KMS-11 (cell line): ENCODE data around the gene PISD.

ENCODE experiments used
- H2AFZ ChIP-seq: fragments of 200-600 bp; sonication (generic); 2 replicates; pipeline ENCODE4 v1.6.1; 2016; ENCODE audit warnings: antibody characterized with exemption, mixed run types, low read depth
- H3K27ac ChIP-seq: fragments of 200-600 bp; sonication (generic); 2 replicates; pipeline ENCODE4 v1.6.1; 2016; ENCODE audit warnings: mild to moderate bottlenecking, mixed run types
- H3K27me3 ChIP-seq: fragments of 200-600 bp; sonication (generic); 2 replicates; pipeline ENCODE4 v1.6.1; 2017; ENCODE audit warnings: mild to moderate bottlenecking, low read depth, mixed run types, moderate library complexity; ENCODE audit not compliant: insufficient read depth
- H3K36me3 ChIP-seq: fragments of 200-600 bp; sonication (generic); 2 replicates; pipeline ENCODE4 v1.6.1; 2017; ENCODE audit warnings: mild to moderate bottlenecking, mixed run types; ENCODE audit not compliant: insufficient read depth
- H3K4me1 ChIP-seq: fragments of 200-600 bp; sonication (generic); 2 replicates; pipeline ENCODE4 v1.6.1; 2016; ENCODE audit warnings: mild to moderate bottlenecking, low read depth, mixed run types; ENCODE audit not compliant: poor library complexity, severe bottlenecking
- H3K4me2 ChIP-seq: fragments of 200-600 bp; sonication (generic); 2 replicates; pipeline ENCODE4 v1.7.0; 2016; ENCODE audit warnings: mild to moderate bottlenecking, mixed run types
- H3K4me3 ChIP-seq: fragments of 200-600 bp; sonication (generic); IDR thresholded peaks from 2 replicates; pipeline ENCODE4 v1.6.1; 2017; ENCODE audit warnings: low read depth, low read length, mixed read lengths; ENCODE audit not compliant: insufficient read depth
- H3K79me2 ChIP-seq: fragments of 200-600 bp; sonication (generic); 2 replicates; pipeline ENCODE4 v1.6.1; 2016; ENCODE audit warnings: low read depth, mixed run types; ENCODE audit not compliant: insufficient read depth
- H3K9ac ChIP-seq: fragments of 200-600 bp; sonication (generic); 2 replicates; pipeline ENCODE4 v1.6.1; 2016; ENCODE audit warnings: mild to moderate bottlenecking, mixed run types
- H4K20me1 ChIP-seq: fragments of 200-600 bp; sonication (generic); 2 replicates; pipeline ENCODE4 v1.6.1; 2016; ENCODE audit warnings: mild to moderate bottlenecking, mixed run types; ENCODE audit not compliant: insufficient read depth
- TF ChIP-seq, protein P1 (sequence below): fragments of 200-600 bp; sonication (generic); conservative IDR thresholded peaks from 2 replicates; pipeline ENCODE4 v1.6.1; 2017; ENCODE audit warnings: low read depth, mild to moderate bottlenecking, antibody characterized with exemption, low read length, moderate library complexity, mixed read lengths

Gene PISD

DNA sequence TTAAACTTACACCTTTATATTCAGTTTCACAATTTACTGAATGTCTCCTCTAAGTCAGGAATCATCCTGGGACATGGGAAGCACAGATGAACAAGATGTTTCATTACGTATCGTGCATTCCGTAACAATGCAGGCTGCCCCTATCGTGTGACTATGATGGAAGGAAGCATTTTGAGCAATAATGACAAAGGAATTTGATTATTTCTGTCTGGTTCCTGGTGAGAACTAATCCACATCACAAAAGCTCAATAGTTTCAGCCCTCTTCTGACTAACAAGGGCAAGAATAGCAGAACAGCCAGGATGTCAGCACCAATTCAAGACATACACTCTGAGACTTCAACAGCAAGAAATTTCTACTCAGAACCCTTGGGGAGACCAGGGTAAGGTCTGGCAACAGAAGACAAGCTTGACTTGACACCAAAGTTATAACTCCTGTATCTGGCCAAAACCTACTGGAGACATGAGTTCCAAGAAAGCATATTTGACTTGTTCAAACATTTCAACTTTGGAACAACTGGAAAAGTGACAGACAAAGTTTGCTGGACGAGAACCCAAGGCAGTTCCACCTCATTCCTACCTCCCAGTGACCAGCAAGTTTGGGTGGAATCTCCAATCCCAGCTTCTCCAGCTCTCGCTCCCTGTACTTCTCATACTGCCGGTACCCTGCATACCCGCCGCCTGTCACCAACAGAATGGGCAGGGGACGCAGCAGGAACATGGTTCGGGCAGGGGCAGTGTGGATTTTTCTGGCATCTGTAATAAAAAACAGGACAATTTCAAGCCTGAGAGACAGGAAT is 14.3 kb downstream of the PISD start:
- TF ChIP-seq, protein P1, sequence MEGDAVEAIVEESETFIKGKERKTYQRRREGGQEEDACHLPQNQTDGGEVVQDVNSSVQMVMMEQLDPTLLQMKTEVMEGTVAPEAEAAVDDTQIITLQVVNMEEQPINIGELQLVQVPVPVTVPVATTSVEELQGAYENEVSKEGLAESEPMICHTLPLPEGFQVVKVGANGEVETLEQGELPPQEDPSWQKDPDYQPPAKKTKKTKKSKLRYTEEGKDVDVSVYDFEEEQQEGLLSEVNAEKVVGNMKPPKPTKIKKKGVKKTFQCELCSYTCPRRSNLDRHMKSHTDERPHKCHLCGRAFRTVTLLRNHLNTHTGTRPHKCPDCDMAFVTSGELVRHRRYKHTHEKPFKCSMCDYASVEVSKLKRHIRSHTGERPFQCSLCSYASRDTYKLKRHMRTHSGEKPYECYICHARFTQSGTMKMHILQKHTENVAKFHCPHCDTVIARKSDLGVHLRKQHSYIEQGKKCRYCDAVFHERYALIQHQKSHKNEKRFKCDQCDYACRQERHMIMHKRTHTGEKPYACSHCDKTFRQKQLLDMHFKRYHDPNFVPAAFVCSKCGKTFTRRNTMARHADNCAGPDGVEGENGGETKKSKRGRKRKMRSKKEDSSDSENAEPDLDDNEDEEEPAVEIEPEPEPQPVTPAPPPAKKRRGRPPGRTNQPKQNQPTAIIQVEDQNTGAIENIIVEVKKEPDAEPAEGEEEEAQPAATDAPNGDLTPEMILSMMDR = no peak
- no peak overlapping the region for H2AFZ ChIP-seq
- H3K4me2 ChIP-seq = no peak overlapping the region
- no peaks in the 10 kb centered on the region; the same call in 1 of the 2 replicates for H3K36me3 ChIP-seq
- H4K20me1 ChIP-seq = no peaks in the 10 kb centered on the region
- H3K4me1 ChIP-seq = peaks cover 23% of the 10 kb centered on the region
- H3K9ac ChIP-seq = no peak overlapping the region
- no peaks in the 10 kb centered on the region for H3K27me3 ChIP-seq
- no peak overlapping the region for H3K4me3 ChIP-seq
- H3K27ac ChIP-seq = no peak overlapping the region
- H3K79me2 ChIP-seq = peaks cover 18% of the 10 kb centered on the region; the same call in 1 of the 2 replicates

GRCh38 chr22:31647066-31647465 is 14.9 kb downstream of the PISD start:
- TF ChIP-seq, protein P1 = no peak
- Histone ChIP-seq H3K4me2 (no peak overlapping the region), H3K9ac (no peak overlapping the region), H2AFZ (no peak overlapping the region), H3K79me2 (peaks cover 12% of the 10 kb centered on the region; the same call in 1 of the 2 replicates), H3K27ac (0 out of 2 replicates have a peak overlapping the region, but pooled peaks have one; percentile 1), H3K27me3 (no peaks in the 10 kb centered on the region), H4K20me1 (no peaks in the 10 kb centered on the region), H3K4me1 (peaks cover 22% of the 10 kb centered on the region), H3K4me3 (no peak overlapping the region), H3K36me3 (no peaks in the 10 kb centered on the region; the same call in 1 of the 2 replicates)

DNA sequence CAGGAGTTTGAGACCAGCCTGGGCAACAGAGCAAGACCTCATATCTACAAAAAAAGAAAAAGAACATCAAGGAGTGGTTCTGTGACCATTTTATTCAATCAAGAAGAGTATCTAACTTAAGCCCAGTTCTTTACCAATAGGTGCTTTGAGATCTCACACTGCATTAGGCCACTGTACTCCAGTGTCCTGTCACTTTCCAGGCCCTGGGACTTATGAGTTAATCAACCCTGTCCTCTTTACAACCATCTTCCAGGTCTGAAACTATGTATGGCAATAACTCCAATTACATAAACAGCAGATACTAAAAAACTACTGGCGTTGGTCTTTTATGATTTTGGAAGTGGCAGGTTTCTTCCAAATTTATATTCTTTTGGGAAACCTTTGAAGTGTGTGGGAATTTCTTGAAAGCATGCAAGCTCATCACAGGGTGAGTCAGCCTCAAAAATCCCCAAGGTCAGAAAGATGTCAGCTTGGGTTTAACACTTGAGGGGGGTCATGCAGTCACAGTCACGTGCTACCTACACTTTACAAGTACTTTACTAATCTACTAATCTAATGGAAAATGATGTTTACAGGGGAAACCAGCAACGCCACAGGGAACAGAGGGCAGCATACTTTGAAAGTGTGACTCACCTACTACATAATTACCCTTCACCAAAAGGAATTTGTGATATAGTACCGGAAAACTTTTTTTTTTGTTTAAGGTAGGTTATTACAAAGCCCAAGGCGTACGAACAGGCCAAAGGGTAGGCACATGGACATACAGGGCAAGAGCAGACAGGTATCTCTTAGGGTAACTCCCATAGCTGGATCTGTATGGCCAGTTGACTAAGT is 15.6 kb downstream of the PISD start:
- Histone ChIP-seq H3K36me3 (no peaks in the 10 kb centered on the region; the same call in 1 of the 2 replicates), H3K4me3 (no peak overlapping the region), H3K9ac (no peak overlapping the region), H4K20me1 (no peaks in the 10 kb centered on the region), H3K27me3 (no peaks in the 10 kb centered on the region), H3K27ac (0 out of 2 replicates have a peak overlapping the region, but pooled peaks have one; percentile 1), H2AFZ (no peak overlapping the region), H3K4me1 (peaks cover 19% of the 10 kb centered on the region), H3K4me2 (0 out of 2 replicates have a peak overlapping the region, but pooled peaks have one; percentile 6), H3K79me2 (0 out of 2 replicates have a peak, but pooled peaks cover 6% of the 10 kb centered on the region)
- TF ChIP-seq, protein P1 = no peak

DNA sequence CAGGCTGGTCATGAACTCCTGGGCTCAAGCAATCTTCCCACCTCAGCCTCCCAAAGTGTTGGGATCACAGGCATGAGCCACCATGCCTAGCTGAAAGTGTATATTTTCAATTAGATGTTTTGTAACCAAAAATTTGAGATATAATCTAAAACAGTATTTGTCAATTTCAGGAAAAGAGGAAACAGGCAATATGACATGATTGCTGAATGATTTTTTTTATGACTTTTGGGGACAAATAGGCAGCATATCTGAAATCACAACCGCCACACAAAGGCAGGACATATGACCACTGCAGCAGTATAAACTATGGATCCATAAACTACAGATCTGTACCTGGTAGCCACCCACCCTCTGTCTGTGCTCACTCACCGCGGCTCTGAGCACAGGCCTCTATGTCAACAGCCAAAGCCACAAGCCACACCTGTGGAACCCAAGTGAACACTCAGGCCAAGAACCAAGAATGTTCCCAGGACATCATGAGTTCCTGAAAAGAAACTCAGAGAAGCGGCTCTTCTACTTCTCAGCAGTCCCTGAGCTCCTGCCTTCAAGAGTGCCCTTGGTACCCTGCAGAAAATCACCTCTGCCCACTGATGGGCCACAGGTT is 22.5 kb downstream of the PISD start:
- H4K20me1 ChIP-seq = no peaks in the 10 kb centered on the region
- no peaks in the 10 kb centered on the region for H3K36me3 ChIP-seq
- H3K4me2 ChIP-seq = no peak overlapping the region
- TF ChIP-seq, protein P1 = no peak
- no peak overlapping the region for H3K4me3 ChIP-seq
- H3K4me1 ChIP-seq = peaks cover 13% of the 10 kb centered on the region
- no peak overlapping the region for H2AFZ ChIP-seq
- H3K27ac ChIP-seq = no peak overlapping the region
- H3K9ac ChIP-seq = no peak overlapping the region
- peaks cover 3% of the 10 kb centered on the region; the same call in 1 of the 2 replicates for H3K79me2 ChIP-seq
- no peaks in the 10 kb centered on the region for H3K27me3 ChIP-seq
